GM19099 (cell line): ENCODE results near the gene MYL3.

ENCODE experiments used
- POLR2A ChIP-seq: IDR thresholded peaks from 3 replicates; pipeline ENCODE4 v1.6.1; 2011; ENCODE audit warnings: low read depth; ENCODE audit not compliant: insufficient read length; ENCODE audit errors: extremely low read depth

Gene MYL3

GRCh38 chr3:46892285-46893145, 29.3 kb upstream of the MYL3 start:
- no peak for TF ChIP-seq POLR2A

GRCh38 chr3:46891132-46891531, 27.9 kb upstream of the MYL3 start:
- TF ChIP-seq POLR2A = no peak

GRCh38 chr3:46890132-46890531, 26.9 kb upstream of the MYL3 start:
- TF ChIP-seq POLR2A = no peak

GRCh38 chr3:46889381-46890110, 26.3 kb upstream of the MYL3 start:
- TF ChIP-seq POLR2A = no peak

- TF ChIP-seq POLR2A = no peak
Measured at GRCh38 chr3:46888705-46889104, 25.5 kb upstream of the MYL3 start.

- TF ChIP-seq POLR2A = no peak
Measured at GRCh38 chr3:46887980-46888494, 24.8 kb upstream of the MYL3 start.

- TF ChIP-seq POLR2A = no peak
Measured at GRCh38 chr3:46885612-46886011, 22.4 kb upstream of the MYL3 start.

GRCh38 chr3:46884929-46885328, 21.7 kb upstream of the MYL3 start:
- TF ChIP-seq POLR2A = no peak

- TF ChIP-seq POLR2A = no peak
Measured at GRCh38 chr3:46884427-46884826, 21.2 kb upstream of the MYL3 start.

GRCh38 chr3:46883830-46884185, 20.6 kb upstream of the MYL3 start:
- TF ChIP-seq POLR2A = no peak

- TF ChIP-seq POLR2A = no peak
Measured at GRCh38 chr3:46883054-46883829, 20.0 kb upstream of the MYL3 start.

GRCh38 chr3:46882377-46883053, 19.3 kb upstream of the MYL3 start:
- no peak for TF ChIP-seq POLR2A

- TF ChIP-seq POLR2A = no peak
Measured at GRCh38 chr3:46881596-46882376, 18.5 kb upstream of the MYL3 start.
